Stimulated activated CD4-positive, alpha-beta T cell treated with anti-CD3 and anti-CD28 coated beads, Interleukin-4, amount 100 ng/mL, for 4 hours (primary cell): ENCODE results near the gene SLITRK3.

Experiments used
- DNase-seq, 2 experiments: peaks; one replicate each; pipeline ENCODE4 v3.0.0-alpha.2; 2020

The SLITRK3 gene, protein sequence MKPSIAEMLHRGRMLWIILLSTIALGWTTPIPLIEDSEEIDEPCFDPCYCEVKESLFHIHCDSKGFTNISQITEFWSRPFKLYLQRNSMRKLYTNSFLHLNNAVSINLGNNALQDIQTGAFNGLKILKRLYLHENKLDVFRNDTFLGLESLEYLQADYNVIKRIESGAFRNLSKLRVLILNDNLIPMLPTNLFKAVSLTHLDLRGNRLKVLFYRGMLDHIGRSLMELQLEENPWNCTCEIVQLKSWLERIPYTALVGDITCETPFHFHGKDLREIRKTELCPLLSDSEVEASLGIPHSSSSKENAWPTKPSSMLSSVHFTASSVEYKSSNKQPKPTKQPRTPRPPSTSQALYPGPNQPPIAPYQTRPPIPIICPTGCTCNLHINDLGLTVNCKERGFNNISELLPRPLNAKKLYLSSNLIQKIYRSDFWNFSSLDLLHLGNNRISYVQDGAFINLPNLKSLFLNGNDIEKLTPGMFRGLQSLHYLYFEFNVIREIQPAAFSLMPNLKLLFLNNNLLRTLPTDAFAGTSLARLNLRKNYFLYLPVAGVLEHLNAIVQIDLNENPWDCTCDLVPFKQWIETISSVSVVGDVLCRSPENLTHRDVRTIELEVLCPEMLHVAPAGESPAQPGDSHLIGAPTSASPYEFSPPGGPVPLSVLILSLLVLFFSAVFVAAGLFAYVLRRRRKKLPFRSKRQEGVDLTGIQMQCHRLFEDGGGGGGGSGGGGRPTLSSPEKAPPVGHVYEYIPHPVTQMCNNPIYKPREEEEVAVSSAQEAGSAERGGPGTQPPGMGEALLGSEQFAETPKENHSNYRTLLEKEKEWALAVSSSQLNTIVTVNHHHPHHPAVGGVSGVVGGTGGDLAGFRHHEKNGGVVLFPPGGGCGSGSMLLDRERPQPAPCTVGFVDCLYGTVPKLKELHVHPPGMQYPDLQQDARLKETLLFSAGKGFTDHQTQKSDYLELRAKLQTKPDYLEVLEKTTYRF

DNA sequence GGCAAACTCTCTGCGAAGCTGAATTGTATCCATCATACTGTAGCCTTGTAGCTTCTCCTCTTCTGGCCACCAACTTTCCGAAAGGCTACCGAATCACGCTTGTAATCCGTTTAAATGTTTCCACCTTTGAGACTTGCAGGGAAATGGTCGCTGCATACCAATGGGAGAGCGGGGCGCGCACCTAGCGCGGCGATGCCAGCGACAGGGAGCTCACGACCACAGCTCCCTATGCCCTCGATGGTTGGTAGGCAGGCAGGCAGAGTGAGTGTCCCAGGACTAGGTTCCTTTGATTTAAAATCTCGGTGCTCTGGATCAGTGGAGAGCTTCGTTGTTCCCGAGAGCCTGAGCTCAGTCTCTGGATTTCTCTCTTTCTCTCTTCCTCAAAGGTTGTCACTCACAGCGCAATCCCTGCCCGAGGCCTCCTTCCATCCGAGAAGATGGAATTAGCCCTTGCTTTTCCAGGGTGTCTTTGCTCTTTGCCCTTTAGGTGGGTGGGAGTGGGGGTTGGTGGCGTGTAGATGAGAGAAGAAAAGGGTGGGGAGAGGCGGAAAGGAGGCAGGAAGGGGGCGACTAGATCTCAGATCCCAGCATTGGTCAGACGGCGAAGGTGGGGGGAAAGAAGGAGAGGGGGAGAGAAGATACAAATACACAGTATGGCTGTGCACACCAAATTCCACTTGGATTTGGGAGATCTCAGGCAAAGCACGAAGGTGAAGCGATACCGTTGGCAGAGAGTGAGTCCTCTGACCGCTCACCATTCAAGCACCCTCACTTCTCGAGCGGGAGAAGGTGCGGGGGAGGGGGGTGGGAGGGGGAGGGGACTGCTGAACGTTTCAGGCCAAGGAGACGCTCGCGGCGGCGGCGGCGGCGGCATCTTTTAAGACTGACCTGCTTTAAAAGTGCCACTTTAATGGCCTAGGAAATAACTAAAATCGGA is at the start of gene SLITRK3:
TSS of gene SLITRK3 (minus strand) at position 745 of the 937 bp plus-strand sequence. CDS start 5,554 bp downstream, outside the sequence.
- DNase-seq, result no peak

DNA sequence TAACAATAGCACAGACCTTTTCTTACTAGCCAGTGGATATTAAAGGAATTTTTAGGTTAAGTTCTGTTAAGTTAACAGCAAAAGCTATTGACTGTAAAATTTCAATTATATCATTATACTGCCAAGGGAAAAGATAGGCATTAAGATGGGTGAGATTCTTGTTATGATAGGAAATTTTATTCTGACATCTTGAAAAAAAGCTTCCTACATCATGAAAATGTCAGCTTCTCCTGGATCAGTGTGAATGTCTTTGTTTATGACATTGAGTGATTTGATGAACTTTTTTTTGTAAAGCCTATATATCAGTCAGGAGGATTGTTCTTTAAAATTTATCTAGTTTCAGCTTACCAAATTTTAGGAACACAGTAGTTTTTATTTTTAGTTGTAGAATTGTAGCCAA is 47.4 kb upstream of the SLITRK3 start:
- no peak for DNase-seq

DNA sequence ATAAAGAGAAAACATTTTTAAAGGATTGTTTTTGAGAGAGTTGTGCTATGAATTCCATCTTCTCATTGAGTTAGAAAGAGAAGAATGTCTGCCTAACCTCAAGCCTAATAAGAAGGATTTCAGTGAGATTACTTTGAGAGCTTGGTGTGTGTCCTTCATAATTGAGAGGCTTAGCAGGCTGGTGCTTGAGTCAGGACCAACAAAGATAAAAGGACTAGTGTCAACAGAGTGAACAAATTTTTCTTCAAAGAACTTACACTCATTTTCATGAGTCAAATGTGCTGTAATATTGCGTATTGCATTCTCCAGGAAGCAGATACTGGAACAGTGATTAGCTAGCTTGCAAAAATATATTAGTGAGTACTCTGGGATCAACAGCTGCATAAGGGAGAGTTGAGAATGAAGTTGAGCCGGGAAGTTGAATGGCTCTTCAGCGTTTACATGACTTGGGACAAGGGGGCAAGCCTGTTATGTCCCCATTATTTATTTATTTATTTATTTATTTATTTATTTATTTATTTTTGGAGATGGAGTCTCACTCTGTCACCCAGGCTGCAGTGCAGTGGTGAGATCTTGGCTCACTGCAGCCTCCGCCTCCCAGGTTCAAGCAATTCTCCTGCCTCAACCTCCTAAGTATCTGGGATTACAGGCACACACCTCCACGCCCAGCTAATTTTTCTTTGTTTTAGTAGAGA is 37.5 kb upstream of the SLITRK3 start:
- DNase-seq, result no peak

DNA sequence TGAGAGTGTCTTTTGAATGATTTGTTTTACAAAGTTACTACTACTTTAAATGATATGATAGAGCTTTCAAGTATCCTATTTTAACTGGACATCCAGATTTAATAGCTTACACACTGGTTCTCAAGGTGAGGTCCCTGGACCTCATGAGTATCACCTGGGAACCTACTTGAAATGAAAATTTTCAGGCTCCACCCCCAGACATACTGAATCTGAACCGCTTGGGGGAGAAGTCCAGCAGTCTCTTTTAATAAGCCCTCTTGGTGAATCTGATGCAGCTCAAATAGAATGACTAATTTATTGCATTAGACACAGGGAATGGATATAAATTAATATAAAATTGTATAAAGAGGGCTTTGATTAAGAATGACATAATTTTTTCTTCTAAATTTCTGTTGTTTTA is 29.4 kb upstream of the SLITRK3 start:
- DNase-seq, result no peak

DNA sequence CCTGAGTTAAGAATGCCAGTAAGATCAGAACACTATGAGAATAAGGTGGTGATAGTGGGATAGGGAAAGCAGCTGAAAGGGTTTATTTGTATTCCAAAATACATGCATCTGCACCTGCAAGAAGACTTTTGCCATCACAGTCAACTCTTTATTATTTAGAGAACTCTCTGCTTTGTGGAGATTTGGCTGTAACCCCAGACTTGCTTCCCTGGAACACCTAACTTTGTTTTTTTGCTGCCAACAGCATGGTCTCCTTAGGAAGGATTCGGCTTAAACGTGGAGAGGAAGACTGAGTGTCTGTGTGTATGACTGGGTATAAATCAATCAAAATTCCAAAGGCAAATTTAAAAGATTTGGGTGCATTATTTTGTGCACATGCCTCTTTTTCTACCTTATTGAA is 21.6 kb upstream of the SLITRK3 start:
- DNase-seq, result no peak

DNA sequence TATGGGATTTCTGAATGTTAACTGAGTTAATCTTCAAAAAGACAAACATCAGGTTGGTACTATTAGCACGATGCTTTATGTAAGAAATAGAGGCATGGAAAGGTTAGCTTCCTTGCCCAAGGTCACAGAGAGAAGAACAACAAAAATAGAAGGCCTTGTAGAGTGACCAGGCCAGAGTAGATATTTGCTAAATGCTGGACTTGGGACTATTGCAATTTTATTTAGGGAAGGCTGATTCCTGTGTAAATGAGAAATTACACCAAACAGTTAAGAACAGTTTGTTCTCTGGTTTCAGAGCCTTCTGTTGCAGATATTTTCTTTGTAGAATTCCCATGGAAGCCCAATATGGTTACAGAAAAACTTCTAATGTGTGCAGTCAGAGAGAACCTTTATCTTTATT is 16.4 kb upstream of the SLITRK3 start:
- DNase-seq, result no peak

DNA sequence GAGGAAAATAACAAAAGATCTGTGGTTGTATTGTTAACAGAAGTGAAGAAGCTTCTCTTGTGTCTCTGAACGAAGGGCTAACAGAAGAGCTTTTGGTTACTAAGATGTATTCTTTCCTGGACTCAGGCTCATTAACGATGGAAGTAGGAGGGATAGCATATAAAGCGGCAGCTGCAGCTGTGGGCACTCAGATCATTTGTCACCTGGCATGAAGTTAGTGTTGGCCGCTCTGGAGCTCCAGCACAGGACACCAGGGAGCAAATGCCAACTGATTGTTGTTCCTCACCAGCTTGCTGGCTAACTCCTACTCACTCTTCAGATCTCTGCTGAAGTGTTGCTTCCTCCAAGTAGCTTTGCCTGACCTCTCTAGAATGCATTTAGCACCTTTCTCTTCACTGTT is 15.5 kb upstream of the SLITRK3 start:
- no peak for DNase-seq

DNA sequence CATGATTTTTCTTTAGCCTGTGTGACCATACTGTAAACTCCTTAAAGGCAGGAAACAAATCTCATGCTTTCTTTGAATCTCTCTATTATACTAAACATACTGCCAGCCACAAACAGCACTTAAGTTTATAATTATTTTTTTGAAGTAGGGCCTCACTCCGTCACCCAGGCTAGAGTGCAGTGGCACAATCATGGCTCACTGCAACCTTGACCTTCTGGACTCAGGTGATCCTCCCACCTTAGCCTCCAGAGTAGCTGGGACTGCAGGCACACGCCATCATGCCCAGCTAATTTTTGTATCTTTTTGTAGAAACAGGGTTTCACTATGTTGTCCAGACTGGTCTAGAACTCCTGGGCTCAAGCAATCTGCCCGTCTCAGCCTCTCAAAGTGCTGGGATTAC is 14.5 kb upstream of the SLITRK3 start:
- DNase-seq, result no peak

DNA sequence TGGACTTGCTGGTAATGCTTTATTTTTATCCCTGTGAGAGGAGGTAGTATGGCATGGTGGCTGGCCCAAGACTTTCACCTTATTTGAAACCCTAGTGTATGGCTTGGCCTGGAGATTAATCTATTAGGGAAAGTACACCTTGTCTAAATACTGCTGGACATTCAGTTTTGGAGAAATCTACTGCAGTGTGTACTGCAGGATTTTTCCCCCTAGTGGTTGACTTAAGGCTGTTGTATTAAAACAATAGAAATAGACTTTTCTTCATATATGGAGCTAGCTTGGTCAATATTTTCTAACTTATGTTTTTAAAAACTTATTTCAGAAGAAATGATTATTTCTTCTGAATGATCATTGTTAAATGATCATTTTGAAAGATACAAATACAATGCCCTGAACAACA is 13.9 kb upstream of the SLITRK3 start:
- no peak for DNase-seq

DNA sequence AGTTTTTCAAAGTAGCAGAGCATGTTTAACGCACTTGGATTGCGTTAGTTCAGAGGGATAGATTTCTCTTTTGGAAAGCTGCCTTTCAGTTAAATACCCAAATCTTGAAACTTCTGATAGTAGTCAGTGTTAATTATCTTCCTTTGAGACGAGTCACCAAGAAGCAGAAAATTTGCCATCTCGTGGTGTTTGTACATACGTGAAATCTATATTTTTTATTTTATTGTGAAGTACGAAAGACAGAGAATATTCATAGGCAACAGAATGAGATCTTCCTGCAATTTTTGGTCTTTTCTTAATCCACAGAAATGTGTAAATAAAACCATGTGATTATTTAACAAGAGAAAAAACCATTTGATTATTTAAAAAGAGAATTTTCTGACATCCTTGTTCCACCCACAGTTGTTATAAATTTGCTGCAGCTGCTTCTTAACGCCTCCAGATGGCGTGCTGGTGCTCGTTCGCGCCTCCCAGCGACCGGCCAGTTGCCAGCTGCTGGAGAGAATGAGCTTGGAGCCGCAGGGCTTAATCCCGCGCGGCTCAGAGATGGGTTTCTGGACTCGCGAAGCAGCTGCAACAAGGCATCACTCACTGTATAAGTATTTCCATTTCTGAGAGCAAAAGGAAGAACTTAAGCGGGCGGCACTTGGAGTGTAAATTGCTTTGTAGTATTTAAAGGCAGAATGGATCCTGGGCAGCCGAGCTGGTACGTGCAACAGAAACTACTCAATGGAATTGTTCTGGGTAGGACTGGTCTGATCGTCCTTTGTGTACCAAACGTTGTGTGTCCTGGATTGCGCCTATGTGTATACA is 10.5 kb upstream of the SLITRK3 start:
- DNase-seq, result peak in 1 of 2 experiments; percentile 11

DNA sequence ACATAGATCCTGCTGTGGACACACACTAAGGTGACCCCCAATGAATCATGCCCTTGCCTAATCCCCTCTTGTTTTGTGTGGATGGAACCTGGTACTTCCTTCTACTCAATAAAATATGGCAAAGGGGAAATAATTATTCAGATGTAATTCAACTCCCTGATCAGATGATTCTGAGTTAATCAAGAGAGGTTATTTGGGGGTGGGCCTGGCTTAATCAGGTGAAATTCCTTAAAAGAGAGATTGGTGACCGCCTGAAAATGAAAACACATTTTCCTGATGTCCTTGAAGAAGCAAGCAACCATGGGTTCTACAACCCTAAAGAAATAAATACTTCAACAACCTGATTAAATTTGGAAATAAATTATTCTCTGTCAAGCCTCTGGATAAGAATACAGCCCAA is 8.3 kb upstream of the SLITRK3 start:
- no peak for DNase-seq

DNA sequence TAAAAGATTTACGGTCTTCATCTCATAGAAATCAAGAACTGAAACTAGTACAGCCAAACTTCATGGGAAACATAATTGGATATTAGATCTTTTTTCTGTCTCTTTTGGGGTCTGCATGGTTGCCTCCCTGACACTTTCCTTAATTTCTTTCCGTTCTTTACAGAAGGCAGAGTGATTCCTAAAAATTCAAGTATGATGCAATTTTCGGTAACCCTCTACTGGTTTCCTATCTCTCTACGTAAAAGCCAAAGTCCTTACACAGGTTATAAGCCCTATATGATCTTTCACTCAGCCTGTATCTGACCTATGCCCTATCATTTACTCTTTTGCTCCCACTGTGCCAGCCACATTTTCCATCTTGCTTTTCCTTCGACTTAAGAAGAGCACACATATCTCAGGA is 6.8 kb upstream of the SLITRK3 start:
- no peak for DNase-seq

DNA sequence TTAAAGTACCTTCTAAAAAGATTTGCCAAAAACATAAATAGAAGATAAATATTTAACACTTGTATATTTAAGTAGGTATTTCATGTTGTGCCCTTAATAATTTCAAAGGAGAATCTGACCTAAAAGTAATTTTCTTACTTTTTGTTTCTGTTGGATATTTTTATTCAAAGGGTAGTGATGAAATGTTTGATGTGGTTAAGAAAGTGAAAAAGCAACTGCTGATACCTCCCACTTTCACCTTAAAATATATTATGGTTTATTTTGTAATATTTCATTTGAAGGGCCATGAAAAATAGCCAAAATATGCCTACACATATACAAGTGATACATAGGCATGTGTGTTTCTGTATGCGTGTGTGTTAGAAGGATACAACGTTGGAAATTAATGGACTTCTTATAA is 5.8 kb upstream of the SLITRK3 start:
- no peak for DNase-seq

DNA sequence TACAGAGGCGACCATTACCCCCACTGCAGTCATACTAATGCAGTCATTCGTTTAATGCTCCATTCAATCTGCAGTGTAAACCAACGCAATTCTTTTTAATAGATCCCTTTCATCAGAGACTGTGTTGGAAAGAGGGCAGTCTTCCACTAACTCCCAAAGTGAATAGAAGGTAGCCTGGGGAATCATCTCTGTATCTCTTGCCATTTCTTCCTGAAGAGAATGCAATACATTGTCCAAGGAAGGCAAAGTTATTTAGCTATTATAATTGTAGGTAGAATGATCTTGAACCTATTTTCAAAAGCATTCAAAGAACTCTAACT is 1.3 kb upstream of the SLITRK3 start:
- DNase-seq, result no peak

DNA sequence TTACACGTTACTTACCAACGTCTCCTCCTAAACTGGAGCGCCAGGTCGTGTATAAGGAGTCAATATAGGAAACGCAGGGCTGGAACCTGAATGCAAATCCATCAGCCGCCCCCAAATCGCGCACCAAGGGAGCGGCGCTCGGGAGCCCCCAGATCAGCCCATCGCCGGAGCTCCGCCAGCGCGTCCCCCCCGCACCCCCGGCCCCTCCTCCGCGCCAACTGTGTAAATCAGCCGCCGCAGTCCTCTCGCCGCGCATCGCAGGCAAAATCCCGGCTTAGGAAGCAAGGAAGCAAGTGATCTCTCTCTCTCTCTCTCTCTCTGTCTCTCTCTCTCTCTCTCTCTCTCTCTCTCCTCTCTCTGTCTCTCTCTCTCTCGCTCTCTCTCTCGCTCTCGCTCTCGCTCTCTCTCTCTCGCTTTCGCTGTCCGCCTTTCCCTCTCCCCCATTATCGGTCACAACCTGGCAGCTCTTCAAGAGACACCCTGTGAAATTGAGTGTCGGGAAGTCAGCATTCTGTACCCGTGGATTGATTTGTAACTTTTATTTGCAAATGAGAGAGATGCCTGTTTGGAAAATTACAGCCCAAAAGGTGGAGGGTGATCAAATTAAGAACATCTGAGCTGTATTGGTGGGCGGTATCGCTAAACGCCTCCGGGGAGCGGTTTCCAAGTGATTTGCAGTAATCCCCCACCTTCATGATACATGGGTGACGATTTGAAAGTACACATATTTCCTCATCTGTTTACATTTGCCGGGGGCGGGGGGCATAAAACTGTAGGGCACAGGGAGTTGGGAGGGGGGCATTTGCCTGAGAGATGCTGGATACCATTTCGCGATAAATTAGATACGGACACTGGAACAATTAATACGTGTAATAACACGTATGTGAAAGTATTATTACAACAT is 645 bp upstream of the SLITRK3 start:
- no peak for DNase-seq

DNA sequence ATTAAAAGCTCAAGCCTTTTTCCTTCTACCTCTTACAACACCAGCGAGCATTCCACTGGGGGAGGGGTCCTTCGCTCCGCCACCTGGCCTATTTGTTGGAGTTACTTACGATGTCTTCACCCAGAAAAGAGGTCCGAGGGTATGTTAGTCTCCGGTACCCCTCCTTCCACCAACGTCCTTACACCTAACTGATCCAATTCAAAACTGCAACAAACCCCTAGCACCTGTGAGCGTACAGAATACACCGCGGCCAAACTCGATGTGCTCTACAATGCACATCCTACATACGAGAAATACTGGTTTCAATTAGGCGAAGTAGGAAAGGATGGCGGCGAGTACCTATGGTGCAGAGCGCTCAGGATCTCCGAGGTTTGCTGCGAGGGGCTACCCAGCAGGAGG is 944 bp downstream of the SLITRK3 start:
- no peak for DNase-seq

DNA sequence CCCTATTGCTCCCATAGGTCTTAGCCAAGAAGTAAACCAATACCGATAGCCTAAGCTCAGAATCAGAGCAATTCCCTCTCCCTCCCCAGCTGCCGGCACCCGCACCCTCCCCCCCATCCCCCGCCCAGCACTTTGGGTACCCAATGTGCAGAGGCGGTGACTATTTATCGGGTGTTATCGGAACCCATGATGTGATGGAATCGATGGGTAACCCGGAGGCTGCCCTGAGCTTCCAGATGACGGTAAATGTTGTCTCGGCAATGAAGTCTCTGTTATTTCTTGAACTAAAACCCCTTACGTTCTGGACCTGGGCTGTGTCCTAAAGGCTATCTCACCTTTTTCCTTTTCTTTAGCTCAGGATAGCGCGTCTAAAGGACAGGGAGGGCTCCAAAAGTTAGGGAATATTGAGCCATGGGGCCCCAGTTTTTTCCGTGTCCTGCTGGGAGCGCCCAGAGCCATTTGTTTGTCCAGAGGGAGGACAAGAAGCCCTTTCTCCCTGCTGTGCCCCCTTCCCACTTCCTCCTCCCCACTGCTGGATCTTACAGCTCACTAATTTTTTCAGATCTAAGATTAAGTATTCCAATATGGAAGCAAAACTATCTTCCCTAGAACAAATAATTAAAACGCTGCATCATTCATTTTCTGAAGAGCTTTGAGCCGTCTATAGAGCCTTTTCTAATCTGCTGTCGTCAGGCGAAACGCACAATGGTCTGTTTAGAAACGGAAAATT is 1.5 kb downstream of the SLITRK3 start:
- no peak for DNase-seq

DNA sequence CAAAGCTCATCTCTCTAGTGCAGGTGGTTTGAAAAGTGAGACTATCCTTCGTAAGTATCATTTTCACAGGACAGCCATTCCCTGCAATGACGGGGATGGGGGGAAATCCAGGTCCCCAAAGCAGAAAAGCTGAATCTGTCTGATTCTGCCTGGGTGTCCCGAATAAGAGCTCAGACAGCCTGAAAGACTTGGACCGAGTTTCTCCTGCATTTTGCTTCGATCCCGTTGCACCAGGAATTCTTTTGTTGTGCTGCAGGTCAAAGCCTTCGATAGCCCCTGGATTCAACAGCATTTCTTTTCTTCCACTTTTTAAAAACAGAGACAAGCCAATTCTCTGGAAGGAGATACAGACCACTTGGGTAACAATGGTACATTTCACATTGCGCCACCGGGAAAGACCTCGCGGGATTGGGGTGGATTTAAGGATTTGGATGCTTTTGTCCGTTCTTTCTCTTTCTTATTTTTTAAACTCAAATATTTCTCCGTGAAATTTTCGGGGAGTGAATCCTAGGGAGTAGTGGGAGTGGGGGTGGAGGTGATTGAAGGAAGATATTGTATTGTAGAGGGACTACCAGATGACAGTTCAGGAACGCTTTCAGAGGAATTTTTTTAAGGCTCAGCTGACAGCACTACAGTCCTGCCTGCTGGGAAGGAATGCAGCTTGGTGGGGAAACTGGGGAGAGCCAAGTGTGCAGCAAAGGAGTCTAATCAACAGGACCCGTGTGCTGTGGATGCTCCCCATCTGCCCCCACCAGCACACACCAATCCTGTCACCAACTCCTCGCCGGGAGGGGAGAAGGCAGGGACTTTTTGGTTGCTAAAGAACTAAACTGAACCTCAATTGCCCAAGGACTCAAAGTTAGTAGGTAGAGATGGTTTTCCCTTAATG is 2.6 kb downstream of the SLITRK3 start:
- no peak for DNase-seq
